K562 (cell line): ENCODE results near the gene GLUD1. TPM values are rescaled to one million over a fixed set of nuclear protein-coding genes. Genes with fewer than 3 reads are reported as not detected.

Experiments
- ATAC-seq: fragments of 200-7000 bp; cut with Tn5 transposase; 3 replicates; pipeline ENCODE4 v1.9.1; 2020; ENCODE audit warnings: moderate library complexity
- BruUV-seq: library from RNA; stranded (reverse); fragments of 400-500 nt; replicated peaks from 2 replicates; lab custom pipeline; 2021; lab: Mats Ljungman, UMichigan
- CTCF ChIA-PET: fragments of 300-600 bp; formaldehyde crosslinking; extraction: SDS; loops from one replicate; lab custom pipeline; 2021; ENCODE audit warnings: low intra/inter-chr PET ratio; lab: Yijun Ruan, JAX
- POLR2A ChIA-PET: fragments of 300-600, 350-650 bp; sonication (Branson Sonifier 250); formaldehyde crosslinking; extraction: SDS; loops from one replicate; lab custom pipeline; 2021; ENCODE audit warnings: antibody characterized with exemption, inconsistent platforms; lab: Yijun Ruan, JAX
- DNase-seq, 4 experiments: peaks; one replicate each; pipeline versions ENCODE4 v3.0.0 to v3.0.0-alpha.2; 2011 to 2018; ENCODE audit warnings: low spot score in 3 of 4, mixed read lengths in 3 of 4; ENCODE audit errors: extremely low read depth in 1 of 4
- FAIRE-seq: peaks from 2 replicates; lab custom pipeline; 2011; peaks lifted over from hg19 to GRCh38; lab: Jason Lieb, UNC
- H2AFZ ChIP-seq: 2 replicates; pipeline ENCODE4 v1.6.0; 2011; ENCODE audit warnings: low read depth, low read length, control low read depth, inconsistent platforms
- H3K27ac ChIP-seq: fragments of 200-600 bp; 3 replicates; pipeline ENCODE4 v1.8.0; 2011; ENCODE audit warnings: low read depth, mild to moderate bottlenecking, control low read depth, inconsistent platforms, low read length, moderate library complexity, mixed read lengths; ENCODE audit errors: extremely low read depth
- H3K27me3 ChIP-seq, 2 experiments: fragments of 300-600 bp in 1 of 2; 2 replicates in 1 of 2; 3 replicates in 1 of 2; pipeline versions ENCODE4 v1.6.0 to v1.8.0; 2011; ENCODE audit warnings: inconsistent platforms in 2 of 2, low read length in 2 of 2, mild to moderate bottlenecking in 1 of 2, mixed read lengths in 1 of 2, moderate library complexity in 1 of 2; ENCODE audit not compliant: control insufficient read depth in 2 of 2, insufficient read depth in 2 of 2
- H3K36me3 ChIP-seq: fragments of 300-600 bp; 3 replicates; pipeline ENCODE4 v1.8.0; 2011; ENCODE audit warnings: mild to moderate bottlenecking, low read length, inconsistent platforms; ENCODE audit not compliant: control insufficient read depth, insufficient read depth
- H3K4me1 ChIP-seq, 2 experiments: fragments of 200-600 bp in 1 of 2; replicated peaks in 1 of 2; 2 replicates in 1 of 2; 3 replicates in 1 of 2; pipeline versions ENCODE4 v1.5.1 to v1.8.0; 2011; ENCODE audit warnings: inconsistent platforms in 2 of 2, low read length in 2 of 2, mild to moderate bottlenecking in 1 of 2, mixed read lengths in 1 of 2, moderate library complexity in 1 of 2; ENCODE audit not compliant: control insufficient read depth in 2 of 2, insufficient read depth in 2 of 2
- H3K4me2 ChIP-seq: 2 replicates; pipeline ENCODE4 v1.6.1; 2011; ENCODE audit warnings: low read length, control low read depth, inconsistent platforms, mixed read lengths; ENCODE audit not compliant: insufficient read depth
- H3K4me3 ChIP-seq: fragments of 200-600 bp; sonication (generic), shearing (Covaris generic); 2 replicates; pipeline ENCODE4 v1.5.1; 2016; ENCODE audit warnings: control low read depth, inconsistent platforms
- H3K79me2 ChIP-seq: fragments of 200-600 bp; 3 replicates; pipeline ENCODE4 v1.8.0; 2011; ENCODE audit warnings: low read length, inconsistent platforms; ENCODE audit not compliant: control insufficient read depth, insufficient read depth
- H3K9ac ChIP-seq, 2 experiments: 2 replicates each; pipeline versions ENCODE4 v1.6.0 to v1.6.1; 2011; ENCODE audit warnings: low read depth in 2 of 2, low read length in 2 of 2, control low read depth in 1 of 2, inconsistent platforms in 1 of 2, mild to moderate bottlenecking in 1 of 2, mixed read lengths in 1 of 2; ENCODE audit not compliant: insufficient read depth in 1 of 2
- H3K9me1 ChIP-seq: one replicate; pipeline ENCODE4 v1.6.0; 2011; ENCODE audit warnings: inconsistent platforms, mild to moderate bottlenecking, low read length, moderate library complexity; ENCODE audit not compliant: control insufficient read depth, insufficient read depth
- H3K9me3 ChIP-seq: replicated peaks from 2 replicates; pipeline ENCODE4 v1.5.1; 2011; ENCODE audit warnings: low read depth, low read length, inconsistent platforms; ENCODE audit not compliant: control insufficient read depth, insufficient read depth
- H4K20me1 ChIP-seq: replicated peaks from 2 replicates; pipeline ENCODE4 v1.6.1; 2011; ENCODE audit warnings: low read length, inconsistent platforms, mixed read lengths; ENCODE audit not compliant: control insufficient read depth, insufficient read depth
- ATF3 ChIP-seq, 2 experiments: fragments of 450-650 bp in 1 of 2; sonication (generic) in 1 of 2; formaldehyde crosslinking in 1 of 2; IDR thresholded peaks in 1 of 2; conservative IDR thresholded peaks in 1 of 2; 2 replicates each; pipeline versions ENCODE4 v1.6.1 to v1.8.1; 2016 to 2023; ENCODE audit warnings: mild to moderate bottlenecking in 2 of 2, moderate library complexity in 2 of 2, inconsistent platforms in 1 of 2, missing genetic modification reagents in 1 of 2
- CBX5 ChIP-seq: IDR thresholded peaks from 2 replicates; pipeline ENCODE4 v1.6.1; 2014; ENCODE audit warnings: low read depth, borderline replicate concordance
- HEY1 ChIP-seq: fragments of 250-450 bp; sonication (Bioruptor Pico); IDR thresholded peaks from 2 replicates; pipeline ENCODE4 v1.5.0; 2020; ENCODE audit warnings: mild to moderate bottlenecking, moderate library complexity, borderline replicate concordance
- HLTF ChIP-seq: fragments of 450-650 bp; IDR thresholded peaks from 2 replicates; pipeline ENCODE4 v1.6.1; 2016
- HNRNPLL ChIP-seq: fragments of 200-400 bp; formaldehyde crosslinking; IDR thresholded peaks from 2 replicates; pipeline ENCODE4 v1.6.1; 2017; ENCODE audit warnings: low read length, low read depth, mild to moderate bottlenecking; ENCODE audit not compliant: poor library complexity, severe bottlenecking
- ILK ChIP-seq: fragments of 450-650 bp; IDR thresholded peaks from 2 replicates; pipeline ENCODE4 v1.6.1; 2016; ENCODE audit warnings: missing genetic modification characterization, low read depth, mild to moderate bottlenecking, missing compliant biosample characterization, moderate library complexity, borderline replicate concordance
- MTA2 ChIP-seq: fragments of 450-650 bp; IDR thresholded peaks from 2 replicates; pipeline ENCODE4 v1.6.1; 2016; ENCODE audit warnings: low read depth
- NFIX ChIP-seq: fragments of 250-450 bp; sonication (Bioruptor Pico); IDR thresholded peaks from 2 replicates; pipeline ENCODE4 v1.4.0; 2020; ENCODE audit warnings: low read depth, mild to moderate bottlenecking, moderate library complexity
- RFX1 ChIP-seq: fragments of 450-650 bp; IDR thresholded peaks from 2 replicates; pipeline ENCODE4 v1.6.1; 2016; ENCODE audit warnings: mild to moderate bottlenecking, moderate library complexity
- WGBS: fragments of 100-300 bp; shearing (Covaris generic); methylation state at CpG from one replicate; pipeline ENCODE4 v1.1.6; 2016; ENCODE audit warnings: low coverage, mixed read lengths; ENCODE audit not compliant: insufficient coverage; ENCODE audit errors: missing lambda C conversion rate; 5-methylcytosine and 5-hydroxymethylcytosine counted together
- in situ Hi-C: fragments of 300-500 bp; cut with MboI; formaldehyde crosslinking; loops from 4 replicates; pipeline ENCODE4 v1.15.0; 2018; ENCODE audit warnings: inconsistent platforms, mixed read lengths
- intact Hi-C: fragments of 100-400 bp; cut with micrococcal nuclease; formaldehyde crosslinking; loops from 2 replicates; pipeline ENCODE4 v1.14.2; 2022
- polyA plus RNA-seq, 8 experiments: library from polyadenylated mRNA; depleted of rRNA in 4 of 8; stranded (reverse) in 5 of 8; unstranded in 3 of 8; fragments of >200 nt; fragmentation: Nextera tagmentation in 2 of 8; fragmentation: Illumina TruSeq in 1 of 8; extraction: Ambion mirVana in 2 of 8; extraction: Trizol in 1 of 8; gene quantifications; 2 replicates each; pipeline versions ENCODE4 v1.2.1 to v1.2.3, GENCODE V29; 2011 to 2014; ENCODE audit warnings: inconsistent platforms in 1 of 8, missing spikeins in 1 of 8
- total RNA-seq, 7 experiments: library from RNA; depleted of rRNA in 6 of 7; stranded (reverse); fragments of >200 nt in 6 of 7; fragmentation: Illumina TruSeq in 2 of 7; extraction: Trizol in 2 of 7; gene quantifications; 2 replicates each; pipeline versions ENCODE4 v1.2.1 to v1.2.3, GENCODE V29; 2011 to 2021; ENCODE audit warnings: low replicate concordance in 1 of 7
- TF ChIP-seq, protein P1 (sequence below): sonication (generic); formaldehyde crosslinking; IDR thresholded peaks from 2 replicates; pipeline ENCODE4 v1.8.1; 2023; ENCODE audit warnings: mild to moderate bottlenecking, missing genetic modification reagents

GLUD1 gene
- total and polyA plus RNA-seq, 9 of the 15 experiments (the other 6 are each of a cell fraction or from before 2014, with no cell fraction given) = 21.9 to 92.0 (median 76.3) TPM

DNA sequence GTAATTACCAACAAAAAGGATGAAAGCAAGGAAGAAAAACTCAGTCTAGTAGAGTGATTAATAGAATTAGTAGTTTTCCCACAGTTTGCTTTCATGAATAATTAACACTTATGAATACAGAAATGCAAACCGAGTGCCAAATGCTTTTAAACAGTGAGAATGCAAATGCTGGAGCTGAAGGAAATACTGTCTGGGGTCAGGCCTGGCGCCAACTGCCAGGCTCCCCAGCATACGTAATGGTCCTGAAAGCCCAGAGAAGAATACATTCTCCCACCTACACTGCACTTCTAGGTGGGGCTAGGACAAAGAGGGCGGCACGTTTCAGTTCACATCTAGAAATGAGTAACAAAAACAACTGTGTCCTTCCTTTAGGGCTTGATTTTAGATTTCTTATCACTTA lies 30.0 kb downstream of the GLUD1 start:
- no peaks in the 10 kb centered on the region for H3K4me1 ChIP-seq
- DNase-seq (no peak), ATAC-seq (no peak)
- no peak overlapping the region for H3K9ac ChIP-seq
- H3K9me1 ChIP-seq = no peaks in the 10 kb centered on the region
- no peak overlapping the region for H3K27ac ChIP-seq
- H3K9me3 ChIP-seq = no peaks in the 10 kb centered on the region
- 67% methylated on average over 4 of the region's 5 CpGs for WGBS
- BruUV-seq = no TSS peak
- no peaks in the 10 kb centered on the region for H3K79me2 ChIP-seq
- H3K4me2 ChIP-seq = no peak overlapping the region
- POLR2A ChIA-PET = no interaction called here
- intact Hi-C loops = no loop called here
- H3K27me3 ChIP-seq = no peaks in the 10 kb centered on the region
- in situ Hi-C loops = no loop called here
- H3K4me3 ChIP-seq = no peak overlapping the region
- TF ChIP-seq MTA2 = no peak
- TF ChIP-seq HLTF = no peak
- no peak for TF ChIP-seq CBX5
- no peak for TF ChIP-seq HEY1 (CRISPR knock-in tag)
- TF ChIP-seq ILK (tag) = no peak
- TF ChIP-seq, protein P1, sequence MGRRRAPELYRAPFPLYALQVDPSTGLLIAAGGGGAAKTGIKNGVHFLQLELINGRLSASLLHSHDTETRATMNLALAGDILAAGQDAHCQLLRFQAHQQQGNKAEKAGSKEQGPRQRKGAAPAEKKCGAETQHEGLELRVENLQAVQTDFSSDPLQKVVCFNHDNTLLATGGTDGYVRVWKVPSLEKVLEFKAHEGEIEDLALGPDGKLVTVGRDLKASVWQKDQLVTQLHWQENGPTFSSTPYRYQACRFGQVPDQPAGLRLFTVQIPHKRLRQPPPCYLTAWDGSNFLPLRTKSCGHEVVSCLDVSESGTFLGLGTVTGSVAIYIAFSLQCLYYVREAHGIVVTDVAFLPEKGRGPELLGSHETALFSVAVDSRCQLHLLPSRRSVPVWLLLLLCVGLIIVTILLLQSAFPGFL (CRISPR knock-in tag) = no peak
- no peak for TF ChIP-seq HNRNPLL
- TF ChIP-seq RFX1 = no peak
- TF ChIP-seq ATF3 (IDR thresholded peaks at IDR 0.05) = no peak
- TF ChIP-seq ATF3 (CRISPR knock-in tag; conservative IDR thresholded peaks at IDR 0.05) = no peak
- no peak for TF ChIP-seq NFIX (CRISPR knock-in tag)
- TF ChIP-seq, all 486 proteins: peak for 0
- no peak for FAIRE-seq
- Histone ChIP-seq H4K20me1 (no peaks in the 10 kb centered on the region), H2AFZ (no peak overlapping the region), H3K36me3 (peaks cover 78% of the 10 kb centered on the region; the same call in 2 of the 3 replicates)
- CTCF ChIA-PET = no interaction called here
